OCI-LY7 (cell line): Measurements from ENCODE around the gene FLNB. TPM values are rescaled to one million over a fixed set of nuclear protein-coding genes. Genes with fewer than 3 reads are reported as not detected.

ENCODE experiments used
- BruUV-seq: library from RNA; stranded (reverse); fragments of 400-500 nt; replicated peaks from 2 replicates; lab custom pipeline; 2021; lab: Mats Ljungman, UMichigan
- CTCF ChIA-PET: fragments of 300-600 bp; sonication (Branson Sonifier 250); formaldehyde crosslinking; loops from one replicate; lab custom pipeline; 2022; ENCODE audit warnings: antibody characterized with exemption; ENCODE audit not compliant: unreplicated experiment; lab: Charles Lee
- POLR2A ChIA-PET: fragments of 300-600 bp; sonication (Branson Sonifier 250); formaldehyde crosslinking; loops from one replicate; lab custom pipeline; 2022; ENCODE audit warnings: antibody characterized with exemption; lab: Charles Lee
- DNase-seq: peaks from one replicate; pipeline ENCODE4 v3.0.0-alpha.2; 2015; ENCODE audit warnings: low spot score
- H2AFZ ChIP-seq: fragments of 200-600 bp; sonication (generic), shearing (Covaris generic); 2 replicates; pipeline ENCODE4 v1.6.1; 2014; ENCODE audit warnings: mild to moderate bottlenecking, antibody characterized with exemption, low read length, moderate library complexity
- H3K27ac ChIP-seq: fragments of 200-600 bp; sonication (generic); 2 replicates; pipeline ENCODE4 v1.5.1; 2014; ENCODE audit warnings: mixed run types, low read depth, mild to moderate bottlenecking, moderate library complexity, low read length, inconsistent platforms; ENCODE audit not compliant: poor library complexity, severe bottlenecking
- H3K36me3 ChIP-seq: fragments of 200-600 bp; sonication (generic); 2 replicates; pipeline ENCODE4 v1.6.1; 2014; ENCODE audit warnings: mild to moderate bottlenecking, antibody characterized with exemption, low read length, moderate library complexity, mixed read lengths; ENCODE audit not compliant: insufficient read depth
- H3K4me1 ChIP-seq: fragments of 200-600 bp; sonication (generic); 2 replicates; pipeline ENCODE4 v1.5.1; 2014; ENCODE audit warnings: mild to moderate bottlenecking, low read length; ENCODE audit not compliant: insufficient read depth, poor library complexity, severe bottlenecking
- H3K4me2 ChIP-seq: fragments of 200-600 bp; sonication (generic); 2 replicates; pipeline ENCODE4 v1.6.1; 2014; ENCODE audit warnings: mild to moderate bottlenecking, low read length
- H3K4me3 ChIP-seq: fragments of 200-600 bp; sonication (generic); 2 replicates; pipeline ENCODE4 v1.5.1; 2014; ENCODE audit warnings: mild to moderate bottlenecking, low read depth, low read length; ENCODE audit not compliant: poor library complexity, severe bottlenecking
- H3K79me2 ChIP-seq: fragments of 200-600 bp; sonication (generic); 2 replicates; pipeline ENCODE4 v1.6.1; 2016; ENCODE audit warnings: low read depth, mild to moderate bottlenecking, low read length, moderate library complexity, mixed read lengths; ENCODE audit not compliant: insufficient read depth
- H3K9me2 ChIP-seq: fragments of 200-600 bp; sonication (generic); 2 replicates; pipeline ENCODE4 v1.6.1; 2016; ENCODE audit warnings: mild to moderate bottlenecking, low read length, mixed read lengths; ENCODE audit not compliant: insufficient read depth
- H3K9me3 ChIP-seq: fragments of 200-600 bp; sonication (generic); 2 replicates; pipeline ENCODE4 v1.6.1; 2014; ENCODE audit warnings: mild to moderate bottlenecking, mixed run types, low read length, mixed read lengths
- H4K20me1 ChIP-seq: fragments of 200-600 bp; sonication (generic); 2 replicates; pipeline ENCODE4 v1.6.1; 2014; ENCODE audit warnings: mild to moderate bottlenecking, antibody characterized with exemption, low read length, moderate library complexity, mixed read lengths; ENCODE audit not compliant: insufficient read depth
- CTCF ChIP-seq: fragments of 200-600 bp; sonication (generic); conservative IDR thresholded peaks from 2 replicates; pipeline ENCODE4 v1.5.1; 2014; ENCODE audit warnings: mild to moderate bottlenecking, antibody characterized with exemption, low read length, moderate library complexity, mixed read lengths
- EZH2phosphoT487 ChIP-seq: fragments of 200-600 bp; sonication (generic); IDR thresholded peaks from 2 replicates; pipeline ENCODE4 v1.6.1; 2018; ENCODE audit warnings: low read depth, borderline replicate concordance, mild to moderate bottlenecking, mixed run types, antibody characterized with exemption, low read length, moderate library complexity, mixed read lengths
- intact Hi-C: fragments of 100-400 bp; cut with micrococcal nuclease; formaldehyde crosslinking; loops from one replicate; pipeline ENCODE4 v1.10.0; 2022; ENCODE audit not compliant: unreplicated experiment
- total RNA-seq, 2 experiments: library from RNA; depleted of rRNA in 1 of 2; stranded (reverse); fragments of >200 nt in 1 of 2; shearing (Covaris generic) in 1 of 2; gene quantifications; 2 replicates each; pipeline ENCODE4 v1.2.3, GENCODE V29; 2014 to 2022

The FLNB gene
- total RNA-seq, 2 experiments from 2014 or later = 29.9 to 39.1 TPM

- Histone ChIP-seq H3K27ac (no peak overlapping the region), H3K36me3 (no peaks in the 10 kb centered on the region), H3K4me2 (no peak overlapping the region), H3K4me1 (peaks cover 22% of the 10 kb centered on the region), H2AFZ (no peak overlapping the region), H3K79me2 (no peaks in the 10 kb centered on the region), H3K9me3 (no peaks in the 10 kb centered on the region), H3K4me3 (no peak overlapping the region), H4K20me1 (no peaks in the 10 kb centered on the region), H3K9me2 (no peaks in the 10 kb centered on the region)
- ChIA-PET POLR2A (interaction anchor here (0.9 to 1.4 kb wide), 5 partner anchors 14 to 51 kb away, joined by 3 to 4 read pairs (median 3); no protein-coding TSS in a partner anchor), CTCF (interaction anchor here (1.0 kb wide), 1 partner anchor 28 kb away, joined by 3 read pairs; no protein-coding TSS in a partner anchor)
- TF ChIP-seq EZH2phosphoT487 = no peak
- no peak for TF ChIP-seq CTCF
- no peak for DNase-seq
- no TSS peak for BruUV-seq
- intact Hi-C loops = loop anchor here (5.0 kb wide), 1 partner anchor 42 kb away; no protein-coding TSS in a partner anchor
Observed at GRCh38 chr3:58218904-58219303, 210.7 kb downstream of the FLNB start.

Other genes with a start within 250 kb of the FLNB start
- not detected in 2 replicates for gene DNASE1L3, start 202.6 kb downstream of the FLNB start, total RNA-seq (2014; rRNA removed; shearing (Covaris generic))
- gene DNASE1L3, start 202.6 kb downstream of the FLNB start, total RNA-seq (2022) = 0.61 and 1.3 TPM in 2 replicates
- gene ABHD6, start 229.4 kb downstream of the FLNB start, total RNA-seq (2014; rRNA removed; shearing (Covaris generic)) = 5.8 TPM in 2 replicates
- 8.9 and 10.7 TPM in 2 replicates for gene ABHD6, start 229.4 kb downstream of the FLNB start, total RNA-seq (2022)